ENCODE data around the gene CC2D1B.

The CC2D1B gene

DNA sequence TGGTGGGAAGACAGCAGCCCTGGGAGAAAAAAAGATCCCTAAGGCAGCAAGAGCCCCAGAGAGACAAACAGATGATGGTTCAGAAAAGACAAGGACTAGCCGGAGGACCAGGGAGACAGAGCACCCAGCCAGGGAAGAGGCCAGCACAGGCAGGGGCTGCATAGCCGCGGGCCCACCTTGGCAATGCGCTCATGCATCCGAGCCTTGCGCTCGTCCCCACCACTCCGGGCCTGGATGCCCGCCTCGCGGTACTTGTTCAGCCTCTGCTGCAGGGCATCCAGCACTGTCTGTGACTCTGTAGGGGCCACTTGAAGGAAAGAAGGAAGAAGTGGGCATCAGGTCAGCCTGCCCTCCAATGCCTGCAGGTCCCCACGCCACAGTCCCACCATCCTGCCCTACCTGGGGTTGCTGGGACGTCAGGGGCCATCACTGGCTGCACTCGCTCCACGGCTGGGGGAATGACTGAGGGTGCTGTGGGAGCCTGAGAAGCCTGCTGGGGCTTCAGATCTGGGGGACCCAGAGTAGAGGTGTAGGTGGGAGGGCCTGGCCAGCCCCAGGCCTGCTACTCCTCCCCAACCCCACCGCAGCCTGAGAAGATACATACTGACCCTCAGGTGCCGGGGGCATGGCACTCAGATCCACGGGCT, 7.0 kb downstream of the CC2D1B start:
- DNase-seq = no peak

DNA sequence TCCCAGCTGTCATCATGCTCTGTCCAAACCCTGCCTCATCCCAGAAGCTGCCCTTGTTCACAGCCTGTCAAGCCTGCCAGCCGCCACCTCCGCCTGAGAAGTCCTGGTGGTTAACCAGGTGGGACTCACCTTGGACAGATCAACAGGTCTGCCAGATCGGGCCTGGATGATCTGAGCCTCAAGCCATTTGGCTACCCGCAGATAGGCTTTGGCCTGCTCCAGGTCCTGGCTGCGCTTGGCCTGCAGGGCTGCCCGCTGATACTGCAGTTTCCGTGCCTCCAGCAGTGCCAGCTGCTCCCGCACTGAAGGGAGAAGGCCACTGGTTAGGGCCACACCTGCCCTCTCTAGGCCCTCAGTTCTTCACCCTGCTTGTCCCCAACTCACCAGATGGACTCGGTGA, 8.6 kb downstream of the CC2D1B start:
- DNase-seq = no peak

DNA sequence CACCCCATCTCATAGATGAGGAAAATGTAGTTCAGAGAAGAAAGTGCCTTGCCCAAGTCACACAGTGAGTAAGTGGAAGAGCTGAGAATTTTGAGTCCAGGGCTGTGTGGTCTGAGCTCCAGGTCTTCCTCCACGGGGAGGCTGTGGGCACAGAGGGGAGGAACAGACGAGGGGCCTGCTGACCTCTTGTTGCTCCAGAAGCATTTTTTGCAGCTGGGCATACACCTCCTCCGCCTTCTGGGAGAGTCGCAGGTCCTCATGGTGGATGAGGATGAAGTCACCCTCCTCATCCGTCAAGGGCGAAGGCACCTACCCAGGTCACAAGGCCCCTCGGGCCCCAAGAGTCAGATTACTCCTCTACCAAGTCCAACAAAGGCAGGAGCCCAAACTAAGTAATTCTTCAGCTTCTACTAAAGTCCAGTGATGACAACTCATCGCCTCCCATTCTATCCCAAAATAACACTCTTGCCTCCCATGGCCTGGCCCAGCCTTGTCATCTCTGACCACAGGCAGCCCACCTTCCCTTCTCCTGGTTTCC, 9.1 kb downstream of the CC2D1B start:
- no peak for DNase-seq

DNA sequence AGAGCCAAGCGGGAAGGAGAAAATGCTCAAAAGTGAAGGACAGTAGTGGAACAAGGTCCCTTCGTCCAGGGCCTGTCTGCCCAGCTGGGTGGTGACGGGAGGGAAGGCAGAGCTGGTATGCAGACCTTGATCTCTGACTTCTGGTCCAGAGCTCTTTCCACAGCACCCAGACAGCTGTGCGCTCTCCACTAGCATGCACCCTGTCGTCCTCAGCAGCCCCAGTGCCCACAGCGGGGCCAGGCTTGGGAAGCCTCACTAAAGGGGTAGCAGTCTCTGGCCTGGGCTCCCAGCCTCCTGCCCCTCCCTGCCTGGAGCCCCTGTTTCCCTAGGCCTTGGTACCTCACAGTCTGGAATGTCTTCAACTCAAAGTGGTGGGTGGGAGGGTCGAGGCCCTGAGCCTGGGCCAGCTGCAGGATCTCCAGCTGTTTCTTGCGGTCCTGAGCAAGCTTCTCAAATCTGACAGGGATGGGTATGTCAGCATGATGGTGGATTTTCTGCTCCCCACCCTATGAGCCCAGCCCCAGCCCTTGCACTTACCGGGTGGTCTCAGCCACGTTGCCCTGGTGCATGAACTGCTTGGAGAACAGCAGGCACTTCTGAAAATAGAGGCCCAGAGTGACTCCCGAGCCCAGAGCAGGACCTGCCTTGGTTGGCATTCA, 10.0 kb downstream of the CC2D1B start:
- DNase-seq = no peak

DNA sequence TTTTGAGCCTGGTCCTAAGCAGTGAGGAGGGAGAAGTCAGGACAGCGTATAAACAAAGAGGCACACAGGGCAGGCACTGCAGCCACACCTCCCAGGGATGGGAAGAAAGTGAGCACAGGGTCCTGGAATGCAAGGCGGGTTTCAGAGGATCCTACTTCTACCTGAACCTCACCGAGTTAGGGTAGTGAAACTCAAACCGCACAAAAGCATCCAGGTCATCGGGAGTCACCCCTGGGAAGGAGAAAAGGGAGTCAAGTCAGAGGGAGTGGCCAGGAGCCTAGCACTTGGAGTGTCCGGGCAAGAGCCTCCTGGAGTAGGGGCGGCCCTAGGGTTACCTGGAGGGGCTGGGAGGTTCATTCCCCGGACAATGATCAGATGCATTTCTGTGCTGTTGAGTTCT, 10.6 kb downstream of the CC2D1B start:
- DNase-seq = no peak

DNA sequence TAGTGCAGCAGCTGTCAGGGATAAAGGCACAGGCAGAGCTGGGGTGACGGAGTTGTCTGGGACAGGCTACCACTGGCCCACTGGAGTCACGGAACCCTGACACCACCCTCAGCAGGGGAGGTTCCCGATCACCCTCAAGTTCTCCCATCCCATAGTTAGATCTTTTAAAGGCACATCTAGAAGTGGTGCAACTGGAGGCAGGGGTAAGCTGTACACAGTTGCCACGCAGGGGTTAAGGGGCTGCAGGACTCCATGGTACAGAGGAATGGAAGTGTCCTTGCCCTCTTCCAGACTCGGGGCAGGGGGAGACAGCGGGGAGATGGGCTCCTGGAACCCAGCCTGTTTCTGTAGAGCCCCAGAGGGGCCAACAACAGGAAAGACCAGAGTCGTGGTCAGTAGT, 13.3 kb downstream of the CC2D1B start:
- no peak for DNase-seq

DNA sequence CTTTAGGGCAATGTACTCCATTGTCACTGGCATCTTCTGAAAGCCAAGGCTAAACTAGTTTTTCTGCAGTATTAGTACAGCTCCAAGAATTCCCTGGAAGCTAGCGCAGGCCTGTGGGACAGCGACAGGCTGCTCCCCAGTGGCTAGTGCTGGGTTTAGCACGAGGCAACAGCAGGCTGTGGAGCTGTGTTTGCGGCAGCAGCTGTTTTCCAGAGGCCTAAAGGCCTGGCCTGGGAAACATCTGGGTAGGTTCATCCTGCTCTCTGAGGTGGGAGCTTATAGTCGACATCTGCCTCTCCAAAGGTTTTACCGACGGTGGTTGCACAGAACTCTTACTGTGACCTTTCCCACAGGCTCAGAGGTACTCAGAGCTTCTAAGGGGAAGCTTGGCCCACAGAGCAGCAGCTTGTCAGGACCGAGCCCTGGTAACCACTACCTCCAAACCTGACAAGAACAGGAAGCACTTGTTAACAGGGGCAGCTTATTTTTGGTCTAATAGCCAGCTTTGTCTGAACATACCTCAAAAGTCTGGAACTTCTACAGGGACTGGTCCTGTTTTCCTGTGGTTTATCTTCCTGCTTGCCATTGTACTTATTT, 17.2 kb downstream of the CC2D1B start:
- DNase-seq = peak; percentile 10

DNA sequence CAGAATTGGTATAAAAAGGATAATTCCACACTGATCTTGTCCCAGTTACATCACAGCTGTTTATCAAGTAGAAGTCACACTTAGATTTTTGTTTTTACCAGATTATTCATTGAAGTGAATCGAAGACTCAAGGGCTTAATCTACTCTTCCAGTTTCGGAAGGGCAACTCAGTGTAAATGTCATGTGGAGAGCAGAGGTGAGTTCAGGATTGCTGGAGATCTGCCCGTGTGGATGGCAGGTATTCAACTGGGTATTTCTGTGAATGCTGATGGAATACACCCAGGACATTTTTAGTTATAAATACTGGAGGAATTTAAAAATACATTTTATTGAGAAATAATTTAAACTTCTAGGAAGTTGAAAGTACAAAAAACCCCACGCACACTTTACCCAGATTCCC, 19.4 kb downstream of the CC2D1B start:
- no peak for DNase-seq

DNA sequence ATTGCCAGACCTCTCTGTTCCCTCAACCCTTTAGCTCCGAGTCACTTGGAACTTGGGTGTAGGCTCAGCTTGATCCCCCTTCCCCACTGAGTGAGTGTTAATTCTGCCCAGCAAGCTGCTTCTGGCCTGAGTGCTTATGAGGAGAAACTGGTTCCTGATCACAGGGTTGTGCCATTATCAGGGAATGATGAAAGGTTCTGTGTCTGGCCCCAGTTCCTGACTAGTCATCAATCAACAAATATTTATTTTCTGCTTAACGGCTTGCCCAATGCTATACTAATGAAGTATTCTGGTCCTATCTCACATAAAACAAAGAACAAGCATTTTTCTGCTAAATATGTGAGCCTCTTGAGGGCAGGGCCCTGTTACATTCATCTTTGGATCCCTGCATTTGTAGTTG, 20.8 kb downstream of the CC2D1B start:
- no peak for DNase-seq

DNA sequence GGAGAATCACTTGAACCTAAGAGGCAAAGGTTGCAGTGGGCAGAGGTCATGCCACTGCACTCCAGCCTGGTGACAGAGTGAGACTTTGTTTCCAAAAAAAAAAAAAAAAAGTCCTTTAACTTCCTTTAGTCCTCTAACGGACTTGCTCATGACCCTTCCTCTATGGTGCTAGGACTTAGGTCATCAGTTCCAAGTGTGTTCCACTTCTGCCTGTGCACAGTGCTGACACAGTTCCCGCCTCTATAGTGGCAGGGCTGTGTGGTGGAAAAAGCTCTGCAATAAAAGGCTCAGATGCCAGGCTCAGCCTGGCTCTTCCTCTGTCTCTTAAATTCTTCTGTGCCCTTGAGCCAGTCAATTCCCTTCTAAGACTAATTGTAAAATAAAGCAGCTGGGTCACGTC, 22.0 kb downstream of the CC2D1B start:
- no peak for DNase-seq

DNA sequence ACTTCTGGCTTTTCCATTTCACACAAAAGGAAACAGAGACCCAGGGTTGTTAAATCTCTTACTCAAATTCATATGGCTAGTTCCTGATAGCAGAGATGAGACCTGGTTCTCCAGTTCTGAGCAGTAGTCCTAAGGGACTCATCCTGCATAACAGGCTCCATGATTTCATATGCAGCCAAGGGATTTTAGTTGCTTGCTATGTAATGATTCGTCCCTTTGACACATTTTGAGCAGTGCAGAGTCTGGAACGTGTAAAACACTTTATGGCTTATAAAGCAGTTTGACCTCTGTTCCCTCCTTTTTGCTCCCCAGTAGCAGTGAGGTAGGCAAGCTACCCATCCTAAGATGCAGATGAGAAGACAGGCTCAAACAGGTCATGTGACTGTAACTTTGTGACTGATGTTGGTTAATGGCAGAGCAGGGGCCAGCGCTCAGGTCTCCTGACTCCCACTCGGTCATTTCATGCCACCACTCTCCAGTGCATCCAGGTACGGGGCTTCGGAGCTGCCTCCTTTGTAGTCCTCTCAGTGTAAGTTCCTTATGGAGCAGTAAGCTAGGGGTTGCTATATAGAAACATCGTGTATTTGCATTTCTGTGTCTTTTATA, 24.2 kb downstream of the CC2D1B start:
- DNase-seq = no peak

DNA sequence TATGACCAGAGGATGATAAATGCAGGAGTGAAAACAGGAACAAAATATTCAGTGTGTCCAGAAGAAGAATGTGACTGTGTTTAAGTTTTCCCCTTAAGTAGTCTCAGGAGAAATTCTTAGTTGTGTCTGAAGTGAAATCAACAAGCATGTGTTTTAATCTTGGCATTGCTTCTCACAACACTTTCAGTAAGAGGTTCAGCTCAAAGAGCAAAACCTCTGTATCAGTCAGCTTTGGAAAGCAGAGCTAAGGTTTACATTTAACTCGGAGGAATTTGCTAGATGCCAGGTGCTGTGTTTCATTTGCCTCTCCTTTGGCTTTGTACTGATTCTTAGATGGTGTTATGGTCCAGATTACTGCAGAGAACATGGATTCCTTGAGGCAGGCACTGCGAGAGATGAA, 28.6 kb downstream of the CC2D1B start:
- no peak for DNase-seq

DNA sequence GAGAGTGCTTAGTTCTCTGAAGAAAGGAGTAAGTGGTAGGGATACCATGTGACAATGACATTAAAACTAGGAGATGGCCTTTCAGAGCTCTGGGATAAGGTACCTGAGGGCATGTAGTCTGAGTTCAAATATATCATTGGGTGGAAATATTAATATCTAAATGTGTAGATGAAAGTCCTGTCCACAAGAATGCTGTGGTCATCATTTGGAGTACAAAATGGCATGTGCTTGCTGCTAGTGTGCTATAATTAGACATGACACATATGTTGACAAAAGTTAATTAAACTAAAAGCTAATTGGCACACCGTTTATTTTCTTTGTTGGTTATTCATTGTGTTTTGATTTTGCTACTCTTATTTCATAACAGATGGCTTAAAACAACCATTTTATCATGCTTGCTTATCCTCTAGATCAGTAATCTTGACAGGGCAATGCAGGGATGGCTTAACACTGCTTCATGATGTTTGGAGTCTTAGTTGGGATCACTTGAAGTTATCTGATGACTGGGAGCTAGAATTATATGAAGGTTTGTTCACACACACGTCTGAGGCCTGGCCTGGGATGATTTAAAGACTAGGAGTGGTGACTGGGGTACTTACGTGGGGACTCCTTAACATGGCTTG, 31.0 kb downstream of the CC2D1B start:
- no peak for DNase-seq

DNA sequence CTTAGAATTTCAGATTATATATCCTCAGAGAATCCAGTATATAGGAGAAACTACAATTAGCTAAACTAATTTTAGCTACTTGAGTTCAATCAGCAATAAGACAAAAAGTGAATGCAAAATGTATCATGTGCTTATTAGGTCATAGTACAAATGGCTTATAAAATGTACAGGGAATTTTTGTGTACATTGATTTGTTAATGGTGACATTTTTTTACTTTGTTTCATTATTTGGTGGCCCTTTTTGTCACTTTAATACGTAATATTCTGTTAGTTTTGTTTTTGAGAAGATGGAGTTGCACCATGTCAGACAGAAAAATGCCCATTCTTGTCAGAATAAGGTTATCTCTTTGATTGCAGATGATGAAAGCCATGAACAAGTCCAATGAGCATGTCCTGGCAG, 33.6 kb downstream of the CC2D1B start:
- no peak for DNase-seq

DNA sequence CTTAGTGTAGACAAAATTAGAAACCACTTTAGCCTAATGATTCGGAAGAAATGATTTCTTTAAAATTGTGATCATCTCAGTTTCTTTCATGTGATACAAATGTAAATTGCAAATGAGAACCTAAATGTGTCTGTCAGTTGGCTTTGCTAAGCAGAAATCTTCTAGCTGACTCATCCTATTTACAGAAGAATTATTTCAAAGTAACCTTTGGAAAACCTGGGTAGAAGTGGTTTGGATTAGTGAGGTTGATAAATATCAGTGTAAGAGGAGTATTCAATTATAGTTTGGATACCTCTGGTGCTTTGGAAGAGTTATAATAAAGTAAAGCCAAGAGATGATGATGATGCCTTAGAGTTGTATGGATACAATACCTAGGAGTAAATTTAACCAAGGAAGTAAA, 37.4 kb downstream of the CC2D1B start:
- no peak for DNase-seq

DNA sequence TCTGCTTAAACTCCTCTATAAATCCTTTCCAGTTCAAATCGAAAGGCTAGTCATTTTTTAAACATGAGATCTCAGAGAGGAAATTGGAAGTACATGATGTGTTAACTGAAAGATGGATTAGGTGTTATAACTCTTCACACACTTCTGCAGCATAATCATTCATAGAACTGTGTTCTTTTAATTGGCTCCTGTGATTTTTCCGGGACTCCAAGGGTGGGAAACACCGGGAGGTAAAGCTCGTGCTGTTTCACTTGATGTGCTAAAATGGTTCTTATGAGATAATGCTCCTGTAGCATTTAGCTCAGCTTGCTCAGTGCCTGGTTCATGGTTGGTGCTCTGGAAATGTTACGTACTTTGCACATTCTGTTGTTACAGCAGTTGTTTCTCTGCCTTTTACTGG, 40.2 kb downstream of the CC2D1B start:
- DNase-seq = no peak

DNA sequence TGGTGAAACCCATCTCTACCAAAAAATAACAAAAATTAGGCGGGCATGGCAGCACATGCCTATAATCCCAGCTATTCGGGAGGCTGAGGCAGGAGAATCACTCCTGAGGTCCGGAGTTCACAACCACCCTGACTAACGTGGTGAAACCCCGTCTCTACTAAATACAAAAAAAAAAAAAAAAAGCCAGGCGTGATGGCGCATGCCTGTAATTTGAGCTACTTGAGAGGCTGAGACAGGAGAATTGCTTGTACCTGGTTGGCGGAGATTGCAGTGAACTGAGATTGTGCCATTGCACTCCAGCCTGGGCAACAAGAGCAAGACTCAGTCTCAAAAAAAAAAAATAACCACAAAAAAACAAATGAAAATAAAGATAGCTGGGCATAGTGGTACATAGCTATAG, 42.3 kb downstream of the CC2D1B start:
- DNase-seq = no peak

DNA sequence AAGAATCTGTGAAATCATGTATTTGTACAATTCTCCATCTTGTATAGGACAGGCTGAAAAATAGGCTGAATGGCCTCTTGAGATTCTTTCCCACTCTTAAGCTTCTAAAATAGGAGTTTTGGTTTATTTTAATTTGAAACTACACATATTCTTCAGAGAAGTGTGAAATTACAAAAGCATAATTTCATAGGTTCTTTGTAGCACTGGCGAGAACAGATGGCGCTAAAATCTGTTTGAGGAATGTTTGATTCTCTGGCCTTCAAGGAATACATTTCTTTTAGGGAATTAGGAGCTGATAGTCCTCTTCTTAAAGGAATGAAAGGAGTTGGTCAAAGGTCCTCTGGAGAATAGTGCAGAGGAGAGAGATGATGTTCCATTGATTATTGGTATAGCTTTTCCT, 44.9 kb downstream of the CC2D1B start:
- no peak for DNase-seq

DNA sequence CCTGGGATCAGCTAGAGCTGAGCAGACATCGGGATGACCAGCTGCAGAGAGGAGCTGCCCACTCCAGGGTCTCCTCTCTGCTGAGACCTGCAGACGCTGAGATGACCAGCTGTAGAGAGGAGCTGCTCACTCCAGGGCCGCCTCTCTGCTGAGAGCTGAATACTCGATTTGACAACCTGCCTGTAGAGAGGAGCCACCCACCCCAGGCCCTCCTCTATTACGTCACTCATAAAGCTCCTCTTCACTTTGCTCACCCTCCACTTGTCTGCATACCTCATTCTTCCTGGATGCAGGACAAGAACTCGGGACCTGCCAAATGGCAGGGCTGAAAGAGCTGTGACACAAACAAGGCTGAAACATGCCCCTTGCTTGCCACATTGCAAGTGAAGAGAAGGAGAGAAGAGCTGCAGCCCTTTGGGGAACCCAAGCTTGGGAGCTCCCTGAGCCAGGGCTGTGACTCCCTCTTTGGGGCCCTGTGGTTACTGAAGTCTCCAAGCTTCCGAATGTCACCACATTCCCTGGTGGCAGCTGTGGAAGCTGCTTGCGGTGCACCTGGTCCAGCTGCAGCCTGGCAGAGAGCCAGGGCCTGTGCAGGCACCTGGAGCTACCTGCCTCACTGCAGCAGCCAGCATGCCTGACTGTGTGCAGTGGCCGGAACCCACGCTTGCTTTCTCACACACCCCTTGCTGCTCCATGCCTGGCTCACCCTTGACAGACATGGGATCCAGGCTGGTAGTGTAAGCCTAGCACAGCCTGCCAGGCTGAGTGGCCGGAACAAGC, 59.6 kb downstream of the CC2D1B start:
- DNase-seq = peak; percentile 64

DNA sequence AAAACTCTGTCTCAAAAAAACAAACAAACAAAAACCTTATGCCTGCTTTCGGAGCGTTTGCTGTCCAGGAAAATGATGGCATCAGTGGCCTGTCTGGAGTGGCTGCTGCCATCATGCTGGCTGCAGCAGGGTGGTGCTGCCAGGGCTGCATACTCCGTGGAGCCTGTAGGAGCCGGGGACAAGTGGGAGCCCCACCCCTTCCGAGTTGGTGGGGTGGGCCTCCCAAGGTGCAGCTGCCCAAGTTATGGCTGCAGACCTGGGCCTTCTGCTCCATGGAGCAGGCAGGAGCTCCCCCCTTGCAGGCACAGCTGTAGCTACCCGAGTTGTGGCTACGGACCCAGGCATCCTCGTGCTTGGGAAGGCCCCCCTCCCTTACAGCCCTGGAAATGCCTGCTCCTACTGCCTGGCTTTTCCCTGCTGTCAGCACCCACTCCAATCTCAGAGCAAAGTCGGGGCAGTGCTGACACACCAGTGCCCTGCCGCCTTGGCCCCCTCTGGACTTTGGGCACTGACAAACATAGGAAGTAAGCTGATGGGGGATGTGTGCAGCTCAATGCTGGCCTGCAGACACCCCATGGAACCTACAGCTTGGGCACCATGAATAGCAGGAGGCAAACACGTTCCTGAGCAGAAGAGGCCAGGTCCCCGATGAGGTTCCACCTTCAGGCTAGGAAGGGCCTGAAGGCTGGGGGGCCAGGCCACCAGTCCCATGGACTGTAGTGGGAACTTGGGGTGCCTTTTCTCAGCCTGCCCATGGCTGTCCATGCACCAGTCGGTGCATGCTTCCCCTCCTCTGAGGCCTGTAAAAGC, 60.4 kb downstream of the CC2D1B start:
- no peak for DNase-seq
